Skeletal muscle cell (primary cell): ENCODE measurements around the gene COL19A1.
"Not testable (repeated sequence)": the region's sequence is repeated elsewhere in the genome, so short reads cannot be mapped to it uniquely, and the experiment has no call there.

Source experiments
- DNase-seq: peaks from one replicate; pipeline ENCODE4 v3.0.0-alpha.2; 2010; ENCODE audit warnings: low read depth
- H3K4me3 ChIP-seq: 2 replicates; pipeline ENCODE4 v1.5.1; 2011; ENCODE audit warnings: low read depth, mild to moderate bottlenecking, control low read depth, low read length, moderate library complexity

COL19A1 gene

DNA sequence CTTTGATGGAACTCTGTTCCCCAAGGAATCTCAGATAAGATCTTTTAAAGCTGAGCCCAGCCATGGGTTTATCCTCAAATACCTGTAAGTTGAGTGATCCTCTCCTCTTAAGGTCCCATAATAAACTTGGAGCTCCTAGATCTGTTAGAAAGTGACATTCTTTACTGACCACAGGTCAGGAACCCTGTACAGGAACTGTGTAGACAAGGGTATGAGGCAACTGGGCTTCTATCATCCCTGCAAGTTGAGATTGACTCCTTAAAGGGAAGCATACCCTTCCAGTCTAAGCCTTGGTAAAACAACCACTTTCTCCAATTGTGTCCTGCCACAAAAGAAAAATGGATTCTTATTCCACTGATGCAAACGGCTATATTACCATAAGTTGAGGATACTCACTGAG is 26.2 kb downstream of the COL19A1 start:
- H3K4me3 ChIP-seq, DNase-seq: not testable (repeated sequence)

DNA sequence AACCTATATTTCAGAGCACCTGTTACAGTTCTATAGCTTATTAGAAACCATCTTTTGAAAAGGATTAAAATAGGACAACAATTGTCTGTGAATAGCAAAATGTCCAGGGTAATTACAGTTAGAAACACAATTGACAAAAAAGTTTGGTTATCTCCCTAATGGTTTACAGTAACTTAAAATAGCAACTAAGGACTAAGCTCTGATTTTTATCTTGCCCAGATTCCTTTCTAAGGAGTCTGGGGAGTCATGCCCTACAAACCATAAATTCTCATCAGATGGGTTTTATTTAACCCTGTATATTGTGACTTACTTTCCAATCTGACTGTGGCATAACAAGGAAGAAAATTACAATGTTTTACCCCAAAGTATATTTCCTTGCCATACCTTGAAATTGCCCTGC is 26.9 kb downstream of the COL19A1 start:
- DNase-seq = not testable (repeated sequence)

DNA sequence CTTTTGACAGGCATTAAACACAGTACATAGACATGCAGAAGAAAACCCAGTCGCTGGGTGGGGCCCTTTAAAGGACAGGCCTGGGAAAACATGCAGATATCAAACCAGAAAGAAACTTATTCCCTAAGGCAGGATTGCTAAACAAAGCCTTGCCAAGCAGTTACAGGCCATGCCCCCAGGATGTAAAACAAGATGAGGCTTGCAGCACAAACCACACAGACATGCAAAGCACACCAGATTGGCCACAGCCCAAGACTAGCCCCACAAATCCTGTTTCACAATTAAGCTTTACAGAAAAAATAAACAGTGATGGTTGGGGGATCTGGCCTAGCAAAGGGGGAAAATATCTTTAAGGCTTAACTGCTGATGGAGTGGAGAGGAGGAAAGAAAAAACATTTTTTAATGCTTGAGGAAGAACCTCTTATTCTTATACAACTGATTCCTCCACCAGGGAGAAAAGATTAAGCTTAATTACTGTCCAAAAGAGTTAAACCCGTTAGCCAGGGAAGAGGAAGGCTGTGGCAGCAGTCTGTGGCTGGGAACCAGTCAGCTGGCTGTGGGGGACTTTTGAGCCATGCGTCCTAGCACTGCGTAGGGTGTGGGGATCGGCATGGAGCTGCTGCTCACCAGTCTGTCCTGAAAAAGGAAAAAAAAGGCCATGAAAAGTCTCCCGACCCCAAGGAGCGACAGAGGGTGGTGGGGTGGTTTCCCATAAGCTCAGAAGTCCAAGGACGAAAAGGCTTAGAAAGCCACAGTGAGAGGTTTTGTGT is 28.4 kb downstream of the COL19A1 start:
- peak; percentile 96 for DNase-seq

More for the DNA sequence above, 26.9 kb downstream of the COL19A1 start:
- H3K4me3 ChIP-seq = not testable (repeated sequence)

DNA sequence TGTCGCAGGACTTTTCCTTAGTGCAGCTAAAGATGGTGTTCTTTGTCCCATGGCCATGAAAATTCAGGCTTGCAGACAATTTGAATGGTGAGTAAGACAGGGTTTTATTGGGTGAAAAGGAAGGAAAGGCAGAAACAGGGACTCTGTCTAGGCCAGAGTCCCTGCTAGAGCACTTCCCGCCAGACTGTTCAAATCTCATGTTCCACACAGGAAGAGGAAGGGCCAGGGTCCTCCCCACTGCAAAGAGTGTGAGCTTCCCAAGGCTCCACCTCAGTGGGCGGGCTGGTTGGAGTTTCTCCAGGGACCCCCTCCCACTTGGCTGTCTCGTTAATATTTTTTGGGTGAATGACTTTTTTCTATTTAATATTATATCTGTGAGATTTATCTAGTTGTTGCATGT is 29.0 kb downstream of the COL19A1 start:
- H3K4me3 ChIP-seq = no peak overlapping the region
- no peak for DNase-seq

More for the DNA sequence above, 28.4 kb downstream of the COL19A1 start:
- H3K4me3 ChIP-seq = no peak overlapping the region

DNA sequence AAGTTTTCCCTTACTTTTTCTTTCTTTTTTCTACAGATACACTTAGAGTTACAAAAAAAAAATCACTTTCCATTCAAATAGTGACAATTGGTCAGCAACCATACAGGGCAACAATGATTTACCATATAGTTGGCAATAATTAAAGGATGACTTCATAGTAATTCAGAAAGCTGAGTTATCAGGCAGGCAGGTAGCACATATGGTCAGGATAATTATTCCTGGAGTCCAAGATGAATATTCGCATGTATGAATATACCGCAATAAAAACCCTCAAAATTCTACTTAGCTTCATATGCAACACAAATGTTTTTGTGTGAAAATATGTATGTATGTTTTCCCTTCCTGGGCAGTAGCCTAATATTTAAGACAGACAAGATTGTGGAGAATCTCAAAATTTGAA is 34.5 kb downstream of the COL19A1 start:
- DNase-seq = no peak
- no peak overlapping the region for H3K4me3 ChIP-seq

DNA sequence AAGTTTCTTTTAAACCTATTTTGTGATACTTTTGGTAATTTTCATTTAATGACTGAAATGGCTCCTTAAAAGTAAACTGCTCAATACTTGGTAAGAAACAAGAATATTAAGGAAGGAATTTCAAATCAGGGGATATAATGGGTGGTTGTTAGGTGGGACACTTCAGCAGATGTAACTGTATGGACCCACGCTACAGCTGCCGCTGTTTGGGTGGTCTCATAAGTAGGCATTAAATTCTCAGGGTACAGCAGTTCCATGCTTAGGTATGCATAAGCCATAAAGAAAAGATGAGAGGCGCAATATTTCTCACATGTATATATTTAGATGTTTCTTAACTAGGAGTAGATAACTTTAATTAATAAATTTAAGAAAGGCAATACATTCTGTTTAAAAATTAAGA is 35.0 kb downstream of the COL19A1 start:
- no peak overlapping the region for H3K4me3 ChIP-seq
- DNase-seq = no peak

DNA sequence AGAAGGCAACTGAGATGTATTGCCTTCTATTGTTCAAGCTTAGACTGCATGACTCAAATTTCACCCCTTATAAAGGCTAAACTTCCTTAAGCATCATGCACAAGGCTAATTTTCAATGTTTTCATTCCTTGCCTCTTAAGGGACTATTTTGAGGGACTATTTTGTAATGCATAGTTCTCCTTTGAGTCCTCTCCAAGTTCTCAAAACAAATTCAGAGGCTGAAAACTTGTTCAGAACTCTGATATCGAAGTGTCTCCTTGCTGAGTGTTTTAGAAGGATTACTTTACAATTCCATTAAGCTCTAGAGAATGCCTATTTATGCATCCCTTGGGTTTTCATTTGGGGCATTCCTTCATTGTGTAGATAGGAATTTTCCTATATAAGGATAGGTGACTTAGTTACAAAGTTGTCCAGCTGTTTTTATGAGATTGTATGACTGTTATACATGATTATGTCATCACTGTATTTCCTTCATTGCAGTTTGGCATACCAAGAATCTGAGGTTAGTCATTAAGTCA is 41.7 kb downstream of the COL19A1 start:
- DNase-seq = peak; percentile 81
- H3K4me3 ChIP-seq = no peak overlapping the region

DNA sequence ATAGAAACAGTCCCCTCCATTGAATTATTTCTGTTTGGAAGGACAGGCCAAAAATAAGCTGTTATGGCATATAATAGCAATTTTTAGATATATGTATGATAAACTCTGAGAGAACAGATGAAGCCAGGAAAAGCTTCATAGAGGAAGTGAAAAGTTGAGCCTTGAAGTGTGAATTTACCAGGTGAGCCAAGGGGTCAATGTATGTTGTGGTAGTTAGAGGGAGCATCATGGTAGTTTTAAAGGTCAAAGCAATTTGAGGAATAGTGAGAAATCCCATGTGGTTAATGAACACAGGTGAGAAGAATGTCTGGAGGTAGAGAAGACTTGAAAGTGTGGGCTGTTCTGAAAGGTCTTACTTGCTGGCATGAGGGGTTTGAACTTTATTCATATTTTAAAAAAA is 47.0 kb downstream of the COL19A1 start:
- H3K4me3 ChIP-seq = no peak overlapping the region
- no peak for DNase-seq

DNA sequence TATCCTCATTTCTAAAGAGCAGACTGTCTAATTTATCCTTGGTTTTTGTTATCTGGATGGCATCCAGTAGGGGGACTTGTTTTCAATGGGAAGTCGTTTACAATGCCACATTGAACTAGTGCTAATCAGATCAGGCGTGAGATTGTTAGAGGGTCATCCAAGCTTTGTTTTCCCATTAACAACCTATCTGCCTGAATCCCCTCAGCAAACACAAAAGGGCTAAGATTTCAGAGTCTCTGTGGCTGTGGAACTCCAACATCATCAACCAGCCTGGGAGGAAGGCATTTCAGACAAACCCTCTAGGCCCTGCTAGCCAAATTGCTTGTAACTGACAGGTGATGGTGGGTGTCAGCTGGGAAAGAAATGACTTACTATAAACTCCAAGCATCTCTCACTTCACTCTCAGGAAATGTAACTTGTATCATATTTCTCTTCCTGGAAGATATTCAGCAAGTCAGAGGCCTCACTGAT is 47.7 kb downstream of the COL19A1 start:
- DNase-seq = peak; percentile 39
- H3K4me3 ChIP-seq = no peak overlapping the region

DNA sequence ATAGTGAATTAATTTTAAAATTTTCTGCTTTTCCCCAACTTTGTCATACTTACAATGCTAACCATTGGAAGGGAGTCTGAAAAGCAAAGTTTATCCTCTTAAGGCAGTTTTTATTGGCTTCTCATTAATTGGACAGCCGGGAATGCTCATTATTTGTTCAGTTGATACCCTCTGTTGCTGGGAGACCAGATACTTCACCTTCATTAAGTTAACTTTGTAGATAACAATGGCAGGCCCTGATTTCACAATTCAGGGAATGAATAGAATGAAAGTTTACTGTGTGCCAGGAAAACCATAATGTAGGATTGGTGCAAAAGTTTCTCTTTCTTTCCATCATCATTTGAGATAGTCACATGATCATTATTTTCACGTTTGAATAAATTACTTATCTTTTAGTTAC is 49.0 kb downstream of the COL19A1 start:
- no peak for DNase-seq
- no peak overlapping the region for H3K4me3 ChIP-seq

DNA sequence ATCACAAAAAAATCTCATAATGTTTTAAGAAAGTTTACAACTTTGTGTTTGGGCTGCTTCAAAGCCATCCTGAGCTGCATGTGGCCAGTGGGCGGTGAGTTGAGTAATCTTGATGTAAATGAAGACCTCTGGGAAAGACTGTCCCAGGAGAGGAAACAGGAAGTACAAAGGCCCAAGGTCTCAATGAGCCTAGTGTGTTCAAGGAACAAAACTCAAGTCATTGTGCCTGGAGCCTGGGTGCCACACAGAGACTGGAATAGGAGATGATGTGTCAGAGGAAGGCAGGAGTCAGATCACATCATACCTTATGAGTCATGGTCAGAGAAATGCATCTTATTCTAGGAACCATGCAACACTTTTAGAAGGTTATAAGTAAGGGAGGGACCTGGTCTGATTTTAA is 51.5 kb downstream of the COL19A1 start:
- DNase-seq = peak; percentile 96
- H3K4me3 ChIP-seq = no peak overlapping the region

DNA sequence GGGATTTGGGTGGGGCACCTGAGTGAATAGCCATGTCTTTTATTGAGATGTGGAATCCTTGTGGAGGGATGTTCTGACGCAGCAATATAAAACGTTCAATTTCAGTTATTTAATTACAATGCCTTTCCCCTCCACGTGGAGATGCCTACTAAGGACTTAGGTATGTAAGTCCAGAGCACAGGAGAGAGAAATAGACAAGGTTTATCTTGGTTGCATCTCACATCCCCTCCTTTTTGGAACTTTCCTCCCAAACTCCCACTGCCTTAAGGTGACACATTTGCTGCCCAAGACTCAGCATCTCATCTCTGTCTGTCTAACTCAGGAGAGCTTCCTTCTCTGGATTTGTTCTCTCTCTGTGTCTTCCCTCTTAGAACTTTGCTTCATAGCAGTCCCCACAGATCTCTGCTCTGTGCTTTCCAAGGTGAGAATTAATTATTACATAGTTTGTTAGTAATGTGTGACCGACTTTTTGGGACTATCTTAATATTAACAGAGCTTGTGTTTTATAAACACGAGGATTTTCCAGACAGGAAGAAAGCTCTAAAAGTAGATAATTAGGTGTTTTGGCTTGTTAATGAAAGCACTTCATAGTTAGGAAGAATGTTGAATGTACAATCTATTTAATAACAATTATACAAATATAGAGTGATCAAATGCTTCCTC is 52.6 kb downstream of the COL19A1 start:
- no peak overlapping the region for H3K4me3 ChIP-seq
- no peak for DNase-seq

DNA sequence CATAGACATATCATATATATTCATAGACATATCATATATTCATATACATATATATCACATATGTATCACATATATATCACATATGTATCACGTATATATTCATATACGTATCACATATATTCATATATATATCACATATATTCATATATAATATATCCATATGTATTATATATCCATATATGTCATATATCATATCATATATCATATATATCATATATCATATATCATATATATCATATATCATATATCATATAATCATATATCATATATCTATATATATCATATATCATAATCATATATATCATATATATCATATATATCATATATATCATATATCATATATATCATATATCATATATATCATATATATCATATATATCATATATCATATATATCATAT is 54.7 kb downstream of the COL19A1 start:
- DNase-seq, H3K4me3 ChIP-seq: not testable (repeated sequence)

DNA sequence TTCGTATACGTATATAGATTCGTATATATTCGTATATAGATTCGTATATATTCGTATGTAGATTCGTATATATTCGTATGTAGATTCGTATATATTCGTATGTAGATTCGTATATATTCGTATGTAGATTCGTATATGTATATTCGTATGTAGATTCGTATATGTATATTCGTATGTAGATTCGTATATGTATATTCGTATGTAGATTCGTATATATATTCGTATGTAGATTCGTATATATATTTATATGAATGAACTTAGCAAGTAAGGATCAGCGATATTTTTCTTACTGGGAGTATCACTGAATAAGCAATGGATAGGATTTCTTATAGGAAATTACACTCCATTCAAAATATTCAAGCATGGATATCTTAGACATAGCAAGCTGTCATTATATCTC is 55.3 kb downstream of the COL19A1 start:
- DNase-seq, H3K4me3 ChIP-seq: not testable (repeated sequence)

DNA sequence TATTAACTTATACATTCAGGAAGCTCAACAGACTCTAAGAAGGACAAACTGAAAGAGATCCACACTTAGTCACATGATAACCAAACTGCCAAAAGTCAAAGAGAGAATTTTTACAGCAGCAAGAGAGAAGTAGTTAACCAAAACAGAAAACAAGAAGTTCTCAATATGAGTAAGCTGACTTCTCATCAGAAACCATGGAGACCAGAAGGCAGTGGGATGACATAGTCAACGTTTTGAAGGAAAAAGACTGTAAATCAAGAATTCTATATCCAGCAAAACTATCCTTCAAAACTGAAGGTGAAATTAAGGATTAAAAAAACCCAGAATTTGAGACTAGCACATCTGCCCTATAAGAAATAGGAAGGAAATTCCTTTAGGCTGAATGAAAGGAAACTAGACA is 60.4 kb downstream of the COL19A1 start:
- DNase-seq = no peak
- H3K4me3 ChIP-seq = no peak overlapping the region

DNA sequence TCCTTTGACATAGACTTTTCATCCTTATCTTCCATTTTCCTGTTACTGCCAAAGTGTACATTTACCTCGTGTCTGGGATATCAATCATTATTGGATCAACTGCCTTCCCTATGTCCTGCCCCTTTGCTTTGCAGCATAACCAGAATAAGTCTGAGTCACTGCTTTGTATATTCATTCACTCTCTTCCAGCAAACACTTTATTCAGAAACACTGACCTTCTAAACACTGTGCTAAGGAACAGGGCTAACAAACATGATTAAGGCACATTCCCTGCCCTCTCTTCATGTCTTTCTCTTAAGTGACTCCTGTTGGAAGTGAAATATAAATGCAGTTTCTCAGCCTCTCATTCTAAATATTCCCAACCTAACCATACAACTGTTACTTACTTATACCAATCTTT is 66.9 kb downstream of the COL19A1 start:
- no peak overlapping the region for H3K4me3 ChIP-seq
- peak; percentile 48 for DNase-seq

DNA sequence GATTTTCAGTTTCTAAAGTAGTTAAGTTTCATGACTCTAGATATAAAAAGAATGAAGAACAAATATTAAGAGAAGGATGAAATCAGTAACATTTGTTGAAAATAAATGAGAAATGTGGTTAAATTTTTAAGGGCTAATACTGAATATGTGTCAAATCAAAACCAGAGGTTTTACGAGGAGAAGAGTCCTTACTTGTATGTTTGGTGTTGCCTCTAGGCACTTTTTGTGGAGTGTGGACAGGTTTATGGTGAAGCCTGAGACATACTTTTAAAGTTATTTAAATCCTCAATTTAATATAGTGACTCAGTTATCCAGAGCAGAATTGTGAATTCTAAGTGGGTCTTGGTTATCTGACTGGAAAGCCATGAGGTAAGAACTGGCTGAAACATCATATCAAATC is 68.7 kb downstream of the COL19A1 start:
- no peak for DNase-seq

DNA sequence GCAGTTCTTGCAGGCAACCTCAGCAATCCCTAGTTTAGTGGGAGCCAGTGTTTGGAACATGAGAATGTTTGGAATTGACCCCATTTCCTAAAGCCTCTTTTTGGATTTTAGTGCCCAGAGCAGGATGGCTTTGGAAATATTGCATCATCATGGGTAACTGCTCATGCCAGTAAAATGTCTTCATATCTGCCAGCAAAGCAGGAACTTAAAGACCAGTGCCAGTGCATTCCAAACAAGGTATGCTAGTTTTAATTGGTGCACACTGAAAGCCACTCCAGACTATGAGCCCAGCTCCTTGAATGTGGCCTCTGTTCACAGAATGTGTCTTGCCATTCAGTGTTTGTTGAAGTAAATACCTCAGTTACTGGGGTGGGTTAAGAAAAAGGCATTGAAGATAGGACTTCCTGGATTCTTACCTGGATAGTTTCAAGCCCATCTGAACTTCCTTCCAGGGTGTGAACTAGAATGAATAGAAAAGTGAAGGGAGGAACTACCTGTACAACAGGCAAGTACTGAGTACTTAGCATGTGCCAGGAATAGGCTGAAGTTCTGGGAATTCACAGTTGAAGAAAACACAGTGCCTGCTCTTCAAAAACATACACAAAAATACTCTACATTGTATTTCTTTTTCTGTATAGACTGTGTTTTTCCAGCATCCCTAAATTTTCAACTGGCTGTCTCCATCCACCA is 70.5 kb downstream of the COL19A1 start:
- DNase-seq = peak; percentile 42
- no peak overlapping the region for H3K4me3 ChIP-seq

More for the DNA sequence above, 68.7 kb downstream of the COL19A1 start:
- no peak overlapping the region for H3K4me3 ChIP-seq

DNA sequence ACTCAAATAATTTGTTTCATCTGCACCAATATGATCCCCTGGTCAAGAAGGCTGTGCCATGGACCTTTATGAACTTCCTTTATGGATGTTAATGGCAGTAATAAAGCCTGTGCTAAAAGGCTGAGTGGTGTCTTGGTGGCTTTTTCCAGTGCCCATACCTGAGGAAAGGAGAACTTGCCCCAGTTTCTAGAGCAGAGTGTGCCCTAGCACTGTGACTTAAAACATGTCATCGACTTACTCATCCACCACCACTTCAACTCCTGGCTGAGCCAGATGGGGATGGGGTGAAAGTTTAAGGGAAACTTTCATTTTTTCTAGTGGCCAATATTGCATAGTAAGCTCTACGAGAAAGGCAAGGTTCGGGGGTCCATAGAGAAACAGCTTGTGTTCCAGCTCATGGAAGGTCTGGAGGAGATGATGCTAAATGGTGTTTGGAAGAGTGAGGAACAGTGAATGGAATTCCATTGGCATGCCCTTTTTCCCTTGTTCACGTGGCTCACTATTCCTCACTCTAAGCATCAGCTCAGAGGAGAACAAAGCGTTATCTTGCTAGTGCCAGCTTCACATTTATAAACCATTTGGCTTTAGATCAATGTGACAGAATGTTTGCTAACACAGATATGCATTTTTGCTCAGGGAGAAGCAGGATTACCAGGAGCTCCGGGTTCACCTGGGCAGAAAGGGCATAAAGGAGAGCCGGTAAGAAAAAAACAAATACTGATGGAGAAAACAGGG is 71.2 kb downstream of the COL19A1 start:
- no peak overlapping the region for H3K4me3 ChIP-seq
- DNase-seq = no peak
